GM12891 (cell line): ENCODE results near the gene SIPA1L3.

ENCODE experiments used
- PAX5 ChIP-seq: IDR thresholded peaks from 2 replicates; pipeline ENCODE4 v1.6.1; 2011; ENCODE audit warnings: low read length, moderate library complexity, mild to moderate bottlenecking; ENCODE audit not compliant: insufficient read depth, severe bottlenecking
- POLR2A ChIP-seq: IDR thresholded peaks from 2 replicates; pipeline ENCODE4 v1.6.1; 2011; ENCODE audit warnings: low read depth, low read length, control low read depth
- POLR2AphosphoS5 ChIP-seq: IDR thresholded peaks from 2 replicates; pipeline ENCODE4 v1.6.1; 2011; ENCODE audit warnings: low read depth, low read length, control low read depth
- SPI1 ChIP-seq: IDR thresholded peaks from 2 replicates; pipeline ENCODE4 v1.6.1; 2011; ENCODE audit warnings: low read depth, low read length, control low read depth
- TAF1 ChIP-seq: IDR thresholded peaks from 2 replicates; pipeline ENCODE4 v1.6.1; 2011; ENCODE audit warnings: low read depth, low read length, control low read depth

- TF ChIP-seq POLR2A (no peak), SPI1 (no peak), POLR2AphosphoS5 (no peak), PAX5 (no peak), TAF1 (no peak)
Observed at GRCh38 chr19:38107129-38107528, 200.1 kb downstream of the SIPA1L3 start.
